Daoy (cell line): ENCODE results near the gene DTNB. TPM values are rescaled to one million over a fixed set of nuclear protein-coding genes. Genes with fewer than 3 reads are reported as not detected.
A peak's percentile ranks its signal among the peaks of the same experiment; 100 is the strongest.
"Not testable (repeated sequence)": the region's sequence is repeated elsewhere in the genome, so short reads cannot be mapped to it uniquely, and the experiment has no call there.

Experiments used
- DNase-seq: peaks from one replicate; pipeline ENCODE4 v3.0.0-alpha.2; 2015; ENCODE audit warnings: low read depth
- total RNA-seq: library from RNA; depleted of rRNA; stranded (reverse); fragments of >200 nt; shearing (Covaris generic); gene quantifications from 2 replicates; pipeline ENCODE4 v1.2.3, GENCODE V29; 2014

DTNB gene
- total RNA-seq, 1 experiment from 2014 or later, result 5.0 TPM

- no peak for DNase-seq
Measured at GRCh38 chr2:25684577-25685473, 11.4 kb upstream of the DTNB start.

- DNase-seq, result no peak
Measured at GRCh38 chr2:25682082-25682481, 8.7 kb upstream of the DTNB start.

- no peak for DNase-seq
Measured at GRCh38 chr2:25677877-25678276, 4.5 kb upstream of the DTNB start.

GRCh38 chr2:25674077-25674362, 643 bp upstream of the DTNB start:
- no peak for DNase-seq

- peak; percentile 70 for DNase-seq
Measured at GRCh38 chr2:25672494-25673299, 680 bp downstream of the DTNB start.

- no peak for DNase-seq
Measured at GRCh38 chr2:25671622-25672021, 1.8 kb downstream of the DTNB start.

GRCh38 chr2:25669520-25669919, 3.9 kb downstream of the DTNB start:
- DNase-seq, result no peak

- no peak for DNase-seq
Measured at GRCh38 chr2:25666218-25666617, 7.2 kb downstream of the DTNB start.

- DNase-seq, result not testable (repeated sequence)
Measured at GRCh38 chr2:25665429-25665828, 7.9 kb downstream of the DTNB start.

GRCh38 chr2:25664965-25665307, 8.4 kb downstream of the DTNB start:
- DNase-seq, result no peak

- DNase-seq, result peak; percentile 77
Measured at GRCh38 chr2:25664183-25664964, 9.0 kb downstream of the DTNB start.

- no peak for DNase-seq
Measured at GRCh38 chr2:25655316-25655715, 18.1 kb downstream of the DTNB start.

GRCh38 chr2:25654801-25655200, 18.6 kb downstream of the DTNB start:
- DNase-seq, result no peak

- no peak for DNase-seq
Measured at GRCh38 chr2:25651782-25652455, 21.5 kb downstream of the DTNB start.

- no peak for DNase-seq
Measured at GRCh38 chr2:25651066-25651465, 22.3 kb downstream of the DTNB start.

GRCh38 chr2:25650256-25650655, 23.1 kb downstream of the DTNB start:
- no peak for DNase-seq

GRCh38 chr2:25649786-25650185, 23.6 kb downstream of the DTNB start:
- no peak for DNase-seq

GRCh38 chr2:25642298-25642697, 31.1 kb downstream of the DTNB start:
- no peak for DNase-seq

- no peak for DNase-seq
Measured at GRCh38 chr2:25639696-25640095, 33.7 kb downstream of the DTNB start.

- no peak for DNase-seq
Measured at GRCh38 chr2:25639131-25639530, 34.2 kb downstream of the DTNB start.

- no peak for DNase-seq
Measured at GRCh38 chr2:25635797-25636196, 37.6 kb downstream of the DTNB start.

GRCh38 chr2:25633801-25634200, 39.6 kb downstream of the DTNB start:
- DNase-seq, result not testable (repeated sequence)
